ENCODE data around the gene HOXC11.

The HOXC11 gene

GRCh38 chr12:54012631-54013409 is 39.9 kb downstream of the HOXC11 start:
- no peak for DNase-seq

- DNase-seq: no peak
Measured at GRCh38 chr12:54014377-54015017, 41.6 kb downstream of the HOXC11 start.

- no peak for DNase-seq
Measured at GRCh38 chr12:54015018-54015931, 42.3 kb downstream of the HOXC11 start.

- DNase-seq: no peak
Measured at GRCh38 chr12:54016051-54016450, 43.1 kb downstream of the HOXC11 start.

- no peak for DNase-seq
Measured at GRCh38 chr12:54016478-54016964, 43.6 kb downstream of the HOXC11 start.

GRCh38 chr12:54017027-54017788 is 44.3 kb downstream of the HOXC11 start:
- DNase-seq: peak; percentile 72

- peak; percentile 72 for DNase-seq
Measured at GRCh38 chr12:54017878-54018467, 45.0 kb downstream of the HOXC11 start.

- peak; percentile 23 for DNase-seq
Measured at GRCh38 chr12:54018468-54018984, 45.6 kb downstream of the HOXC11 start.

GRCh38 chr12:54019091-54019811 is 46.3 kb downstream of the HOXC11 start:
- no peak for DNase-seq

- no peak for DNase-seq
Measured at GRCh38 chr12:54019924-54020590, 47.1 kb downstream of the HOXC11 start.

GRCh38 chr12:54020591-54021405 is 47.9 kb downstream of the HOXC11 start:
- no peak for DNase-seq

- peak; percentile 18 for DNase-seq
Measured at GRCh38 chr12:54021432-54022013, 48.6 kb downstream of the HOXC11 start.

- DNase-seq: no peak
Measured at GRCh38 chr12:54022960-54023884, 50.3 kb downstream of the HOXC11 start.

- no peak for DNase-seq
Measured at GRCh38 chr12:54024127-54024526, 51.2 kb downstream of the HOXC11 start.

- no peak for DNase-seq
Measured at GRCh38 chr12:54024581-54025305, 51.8 kb downstream of the HOXC11 start.

- no peak for DNase-seq
Measured at GRCh38 chr12:54025499-54026405, 52.8 kb downstream of the HOXC11 start.

Data from NCI-H2227 treated with DMSO at 0.1 percent for 48 hours (cell line).